ENCODE results near the gene TOX4.
"Not testable (repeated sequence)": the region's sequence is repeated elsewhere in the genome, so short reads cannot be mapped to it uniquely, and the experiment has no call there.

TOX4 gene

DNA sequence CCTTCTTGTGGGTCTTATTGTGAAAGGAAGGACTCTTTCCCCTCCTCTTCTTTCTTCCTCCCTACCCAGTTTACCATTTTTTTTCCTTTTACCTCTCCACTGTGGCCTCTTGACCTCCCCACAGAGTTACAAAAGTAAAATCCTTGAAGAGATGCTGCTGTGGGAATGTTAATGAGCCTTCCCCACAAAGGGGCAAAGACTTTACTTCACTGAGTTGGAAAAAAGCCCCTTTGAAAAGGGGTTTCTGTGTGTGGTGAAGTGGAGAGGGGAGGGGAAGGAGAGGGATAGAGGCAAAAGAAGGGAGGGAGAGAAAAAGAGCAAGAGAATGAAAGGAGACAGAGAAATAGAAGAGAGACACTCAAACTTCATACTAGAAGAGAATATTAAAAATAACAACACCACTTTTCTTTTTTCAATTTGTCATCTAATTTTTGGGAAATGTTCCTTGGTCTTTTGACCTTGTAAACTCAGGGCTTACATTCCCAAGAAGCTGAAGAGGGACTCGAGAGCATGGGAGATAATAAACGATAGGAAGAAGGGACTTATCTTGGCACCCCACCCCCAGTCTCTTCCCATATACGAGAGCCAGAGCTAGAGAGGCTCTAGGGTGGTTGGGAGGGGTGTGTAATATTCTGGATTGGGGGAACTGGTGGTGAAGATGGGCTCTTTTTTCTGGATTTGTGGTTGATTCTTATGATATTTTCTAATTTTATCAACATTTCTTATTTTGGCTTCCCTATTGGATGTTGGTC lies 62.4 kb downstream of the TOX4 start:
- Mint-ChIP-seq H3K4me1 (peaks cover 25% of the 10 kb centered on the region), H3K36me3 (ENCODE audit: low read depth) (no peaks in the 10 kb centered on the region), H3K4me3 (no peak overlapping the region), H3K9me3 (no peaks in the 10 kb centered on the region), H3K27ac (peak overlapping the region in 1 of 3 experiments; percentile 54), H3K27me3 (ENCODE audit: low read depth) (peaks cover 19% of the 10 kb centered on the region)
- TF ChIP-seq CTCF (IDR thresholded peaks at IDR 0.05; ENCODE audit: unreplicated experiment in 3 of 3) = no peak

GRCh38 chr14:21541413-21542074 lies 64.5 kb downstream of the TOX4 start:
- Mint-ChIP-seq H3K27me3 (ENCODE audit: low read depth) (peaks cover 5% of the 10 kb centered on the region), H3K36me3 (ENCODE audit: low read depth) (no peaks in the 10 kb centered on the region), H3K4me1 (peaks cover 15% of the 10 kb centered on the region), H3K4me3 (no peak overlapping the region), H3K27ac (no peak overlapping the region), H3K9me3 (no peaks in the 10 kb centered on the region)
- TF ChIP-seq CTCF (IDR thresholded peaks at IDR 0.05; ENCODE audit: unreplicated experiment in 3 of 3) = no peak

DNA sequence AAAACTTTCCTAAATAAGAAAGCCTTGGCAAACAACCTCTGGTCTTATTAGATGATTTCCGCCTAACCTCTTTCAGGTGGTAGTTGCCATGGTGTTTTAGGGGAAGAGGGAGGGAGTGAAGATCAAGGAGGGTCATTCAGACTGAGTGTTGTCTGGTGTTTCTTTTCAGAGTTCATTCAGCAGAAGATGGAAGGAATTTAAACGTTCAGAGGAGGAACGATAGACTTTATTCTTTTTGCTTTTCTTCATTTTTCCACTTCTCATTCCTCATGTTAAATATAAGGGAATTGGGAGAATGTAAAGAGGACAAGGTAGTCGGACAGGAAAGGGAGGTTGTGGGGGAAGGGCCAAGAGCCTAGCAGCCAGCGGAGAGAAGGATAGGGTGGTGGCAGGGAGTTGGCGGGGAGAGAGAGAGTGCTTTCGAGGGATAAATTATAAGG lies 66.5 kb downstream of the TOX4 start:
- Mint-ChIP-seq H3K27me3 (ENCODE audit: low read depth) (no peaks in the 10 kb centered on the region), H3K4me1 (peaks cover 9% of the 10 kb centered on the region), H3K4me3 (peak overlapping the region in 1 of 3 experiments; percentile 49), H3K36me3 (ENCODE audit: low read depth) (no peaks in the 10 kb centered on the region), H3K9me3 (no peaks in the 10 kb centered on the region), H3K27ac (peak overlapping the region in 2 of 3 experiments; percentile 48 to 84)
- TF ChIP-seq CTCF (IDR thresholded peaks at IDR 0.05; ENCODE audit: unreplicated experiment in 3 of 3) = no peak

- Mint-ChIP-seq H3K27me3 (ENCODE audit: low read depth) (no peaks in the 10 kb centered on the region), H3K9me3 (no peaks in the 10 kb centered on the region), H3K4me3 (peak overlapping the region in 1 of 3 experiments; percentile 49), H3K4me1 (peaks cover 9% of the 10 kb centered on the region), H3K36me3 (ENCODE audit: low read depth) (no peaks in the 10 kb centered on the region), H3K27ac (peak overlapping the region in 2 of 3 experiments; percentile 48 to 84)
- TF ChIP-seq CTCF (IDR thresholded peaks at IDR 0.05; ENCODE audit: unreplicated experiment in 3 of 3) = no peak
Observed at GRCh38 chr14:21543963-21544362, 67.0 kb downstream of the TOX4 start.

- H3K4me1 Mint-ChIP-seq; H3K4me3 Mint-ChIP-seq; H3K36me3 Mint-ChIP-seq (ENCODE audit: low read depth); H3K27ac Mint-ChIP-seq; H3K9me3 Mint-ChIP-seq; H3K27me3 Mint-ChIP-seq (ENCODE audit: low read depth): not testable (repeated sequence)
Observed at GRCh38 chr14:21544588-21544987, 67.6 kb downstream of the TOX4 start.
